Motor neuron (in vitro differentiated cells): Measurements from ENCODE around the gene CTIF. TPM values are rescaled to one million over a fixed set of nuclear protein-coding genes. Genes with fewer than 3 reads are reported as not detected.
"Not testable (repeated sequence)": the region's sequence is repeated elsewhere in the genome, so short reads cannot be mapped to it uniquely, and the experiment has no call there.

Experiments used
- ATAC-seq, 8 experiments: fragments of 200-7000 bp; cut with Tn5 transposase; replicated peaks in 6 of 8; 2 replicates each; pipeline ENCODE4 v1.8.0; 2021; ENCODE audit warnings: mild to moderate bottlenecking in 8 of 8, moderate library complexity in 8 of 8
- H3K27ac ChIP-seq, 2 donors: fragments of 250-450 bp; sonication (Bioruptor Pico); 2 replicates each; pipeline ENCODE4 v1.9.0; 2021; ENCODE audit warnings: antibody characterized with exemption in 2 of 2, mild to moderate bottlenecking in 2 of 2, moderate library complexity in 1 of 2
- H3K4me1 ChIP-seq, 2 donors: fragments of 250-450 bp; sonication (Bioruptor Pico); replicated peaks in 1 of 2; 2 replicates each; pipeline ENCODE4 v1.6.1; 2021; ENCODE audit warnings: antibody characterized with exemption in 2 of 2, mild to moderate bottlenecking in 2 of 2, moderate library complexity in 1 of 2
- H3K4me3 ChIP-seq, 5 donors: fragments of 250-450 bp; sonication (Bioruptor Pico); 2 replicates each; pipeline ENCODE4 v1.9.0; 2021; ENCODE audit warnings: antibody characterized with exemption in 5 of 5, mild to moderate bottlenecking in 5 of 5, moderate library complexity in 4 of 5
- WGBS, 10 experiments: fragments of 450-650 bp; shearing (Covaris generic); methylation state at CpG; one replicate each; pipeline ENCODE4 v1.0.0; 2022; 5-methylcytosine and 5-hydroxymethylcytosine counted together
- in situ Hi-C, 9 experiments: fragments of 400-800 bp; cut with MboI; loops; one replicate each; pipeline ENCODE4 v1.15.0; 2021; ENCODE audit warnings: low sequenced_read_pairs in 9 of 9, low pct_unique_long_range_greater_than_20kb in 2 of 9; ENCODE audit not compliant: unreplicated experiment in 9 of 9
- total RNA-seq, 8 experiments: library from RNA; unstranded; fragments of 300-600 nt; gene quantifications; 2 replicates each; pipeline versions ENCODE4 v1.2.3 to v1.2.4, GENCODE V29; 2022

The CTIF gene
- total RNA-seq, 8 experiments from 2014 or later: 17.8 to 85.9 (median 59.8) TPM

- ATAC-seq: peak in 3 of 8 experiments; percentile 68 to 90 (median 89)
- H3K27ac ChIP-seq: no peak overlapping the region
- in situ Hi-C loops: no loop called here
- no peak overlapping the region for H3K4me3 ChIP-seq
- peaks cover 16 to 18% of the 10 kb centered on the region in 2 donors for H3K4me1 ChIP-seq
- WGBS, 10 experiments: 0 to 100% (median 76%) methylated on average over 2 to 4 of the region's 10 CpGs; no CpG with 5 or more reads in 5 of the 10 experiments
Observed at GRCh38 chr18:48715711-48716361, 177.0 kb downstream of the CTIF start.

- H3K4me1 ChIP-seq: peaks cover 15 to 22% of the 10 kb centered on the region in 2 donors
- ATAC-seq, H3K27ac ChIP-seq, H3K4me3 ChIP-seq, in situ Hi-C loops: not testable (repeated sequence)
- 88 to 100% (median 90%) methylated on average over 2 to 8 of the region's 9 CpGs; no CpG with 5 or more reads in 4 of the 10 experiments for WGBS, 10 experiments
Observed at GRCh38 chr18:48717227-48717626, 178.4 kb downstream of the CTIF start.

DNA sequence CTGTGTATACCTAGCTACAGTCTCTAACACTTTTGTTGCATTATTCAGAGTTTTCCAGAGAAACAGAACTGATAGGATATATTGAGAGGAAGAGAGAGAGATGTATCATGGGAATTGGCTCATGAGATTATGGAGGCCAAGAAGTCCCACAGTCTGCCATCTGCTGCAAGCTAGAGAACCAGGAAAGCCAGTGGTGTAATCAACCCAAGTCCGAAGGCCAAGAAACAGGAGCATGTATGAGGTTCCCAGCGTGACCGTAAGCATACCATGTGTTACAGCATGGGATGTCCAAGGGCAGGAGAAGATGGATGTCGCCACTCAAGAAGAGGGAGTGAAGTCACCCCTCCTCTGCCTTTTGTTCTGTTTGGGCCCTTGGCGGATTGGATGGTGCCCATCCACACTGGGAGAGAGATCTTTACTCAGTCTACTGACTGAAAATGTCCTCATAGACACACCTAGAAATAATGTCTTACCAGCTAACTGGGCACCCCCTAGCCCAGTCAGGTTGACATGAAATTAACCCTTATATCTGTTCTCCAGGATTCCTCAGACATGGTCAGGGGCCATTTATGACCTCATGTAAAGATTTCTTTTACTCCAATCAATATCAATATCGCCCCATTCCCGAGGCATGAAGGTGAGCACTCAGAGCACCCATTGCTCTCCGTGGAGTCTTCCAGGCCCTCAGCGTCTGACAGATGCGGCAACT, 179.6 kb downstream of the CTIF start:
- no peak for ATAC-seq
- Histone ChIP-seq H3K4me3 (no peak overlapping the region), H3K27ac (no peak overlapping the region), H3K4me1 (peaks cover 15 to 22% of the 10 kb centered on the region in 2 donors)
- in situ Hi-C loops: no loop called here
- WGBS, 10 experiments: 85 to 100% (median 95%) methylated on average over 1 to 10 of the region's 10 CpGs; no CpG with 5 or more reads in 2 of the 10 experiments

GRCh38 chr18:48719388-48719787, 180.6 kb downstream of the CTIF start:
- no peak overlapping the region for H3K27ac ChIP-seq
- H3K4me1 ChIP-seq: peaks cover 15 to 25% of the 10 kb centered on the region in 2 donors
- no peak for ATAC-seq
- in situ Hi-C loops: no loop called here
- WGBS, 10 experiments: 86 to 100% (median 100%) methylated on average over 1 to 4 of the region's 4 CpGs; no CpG with 5 or more reads in 3 of the 10 experiments
- no peak overlapping the region for H3K4me3 ChIP-seq

GRCh38 chr18:48719974-48720654, 181.3 kb downstream of the CTIF start:
- in situ Hi-C loops: no loop called here
- 53 to 95% (median 84%) methylated on average over 1 to 8 of the region's 12 CpGs; no CpG with 5 or more reads in 1 of the 10 experiments for WGBS, 10 experiments
- no peak overlapping the region for H3K4me3 ChIP-seq
- H3K4me1 ChIP-seq: peaks cover 15 to 27% of the 10 kb centered on the region in 2 donors
- no peak overlapping the region for H3K27ac ChIP-seq
- peak in 3 of 8 experiments; percentile 45 to 60 (median 47) for ATAC-seq

- no peak overlapping the region for H3K4me3 ChIP-seq
- ATAC-seq: peak in 1 of 8 experiments; percentile 11
- H3K27ac ChIP-seq: no peak overlapping the region
- in situ Hi-C loops: no loop called here
- H3K4me1 ChIP-seq: peaks cover 15 to 27% of the 10 kb centered on the region in 2 donors
- 100% methylated on average over 1 of the region's 6 CpGs; no CpG with 5 or more reads in 8 of the 10 experiments for WGBS, 10 experiments
Observed at GRCh38 chr18:48720655-48721025, 181.8 kb downstream of the CTIF start.

GRCh38 chr18:48721312-48721711, 182.5 kb downstream of the CTIF start:
- H3K4me1 ChIP-seq: peaks cover 15 to 27% of the 10 kb centered on the region in 2 donors
- 64 to 95% (median 89%) methylated on average over 3 to 4 of the region's 8 CpGs; no CpG with 5 or more reads in 7 of the 10 experiments for WGBS, 10 experiments
- in situ Hi-C loops: no loop called here
- H3K27ac ChIP-seq: no peak overlapping the region
- peak in 3 of 8 experiments; percentile 50 to 90 (median 54) for ATAC-seq
- H3K4me3 ChIP-seq: no peak overlapping the region

GRCh38 chr18:48723016-48723415, 184.2 kb downstream of the CTIF start:
- 80 to 100% (median 100%) methylated on average over 1 to 2 of the region's 5 CpGs; no CpG with 5 or more reads in 7 of the 10 experiments for WGBS, 10 experiments
- Histone ChIP-seq H3K4me3 (no peak overlapping the region), H3K27ac (no peak overlapping the region), H3K4me1 (peaks cover 15 to 27% of the 10 kb centered on the region in 2 donors)
- in situ Hi-C loops: no loop called here
- no peak for ATAC-seq

DNA sequence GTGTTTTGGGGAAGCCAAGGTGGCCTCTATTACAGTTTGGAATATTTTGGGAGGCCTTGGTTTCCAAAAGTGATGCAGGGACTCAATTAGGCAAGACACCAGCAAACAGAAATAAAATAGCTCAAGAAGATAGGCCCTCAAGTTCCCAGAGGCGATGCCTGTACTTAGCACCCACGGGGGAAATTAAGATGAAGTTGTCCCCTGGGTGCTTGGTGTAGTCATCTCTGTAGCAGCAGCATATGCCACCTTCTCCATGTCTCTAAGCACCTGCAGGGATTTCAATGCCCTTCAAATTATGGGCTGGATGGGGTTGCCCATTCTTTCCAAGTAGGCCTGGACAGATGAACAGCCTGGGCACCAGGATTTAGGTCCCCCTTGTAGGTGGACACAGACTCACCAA, 185.0 kb downstream of the CTIF start:
- in situ Hi-C loops: no loop called here
- H3K4me1 ChIP-seq: peaks cover 15 to 27% of the 10 kb centered on the region in 2 donors
- 79 to 100% (median 100%) methylated on average over 1 to 2 of the region's 2 CpGs; no CpG with 5 or more reads in 2 of the 10 experiments for WGBS, 10 experiments
- no peak overlapping the region for H3K4me3 ChIP-seq
- no peak for ATAC-seq
- H3K27ac ChIP-seq: no peak overlapping the region

DNA sequence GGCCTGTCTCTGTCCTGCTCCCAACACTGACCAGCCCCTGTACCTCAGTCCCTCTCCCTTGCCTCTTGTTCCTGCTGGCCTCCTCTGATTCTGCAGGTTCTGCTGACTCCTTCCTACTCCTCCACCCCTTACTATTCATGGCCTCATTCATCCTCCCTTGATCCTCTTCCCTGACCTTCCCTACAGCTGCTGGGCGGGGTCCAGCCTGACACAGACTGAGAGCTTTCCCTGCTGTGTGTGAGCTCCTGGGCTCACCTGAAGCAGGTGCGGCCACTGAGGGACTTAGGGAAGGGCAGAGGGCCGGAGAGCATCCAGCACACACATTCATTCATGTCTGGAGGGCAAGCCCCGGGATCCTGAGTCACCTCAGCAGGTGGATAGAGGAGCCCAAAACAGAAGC, 185.6 kb downstream of the CTIF start:
- WGBS, 10 experiments: 20 to 100% (median 92%) methylated on average over 1 to 3 of the region's 4 CpGs; no CpG with 5 or more reads in 3 of the 10 experiments
- H3K4me1 ChIP-seq: peaks cover 12 to 22% of the 10 kb centered on the region in 2 donors
- H3K4me3 ChIP-seq: no peak overlapping the region
- peak in 2 of 8 experiments; percentile 35 to 73 for ATAC-seq
- H3K27ac ChIP-seq: no peak overlapping the region
- in situ Hi-C loops: no loop called here

- H3K4me3 ChIP-seq: no peak overlapping the region
- peaks cover 8 to 18% of the 10 kb centered on the region in 2 donors for H3K4me1 ChIP-seq
- peak in 1 of 8 experiments; percentile 9 for ATAC-seq
- 0 to 93% (median 77%) methylated on average over 1 to 3 of the region's 5 CpGs; no CpG with 5 or more reads in 5 of the 10 experiments for WGBS, 10 experiments
- no peak overlapping the region for H3K27ac ChIP-seq
- in situ Hi-C loops: no loop called here
Observed at GRCh38 chr18:48724939-48725338, 186.1 kb downstream of the CTIF start.

GRCh38 chr18:48725562-48725961, 186.7 kb downstream of the CTIF start:
- ATAC-seq: no peak
- no peak overlapping the region for H3K4me3 ChIP-seq
- H3K27ac ChIP-seq: no peak overlapping the region
- 40 to 100% (median 95%) methylated on average over 1 to 2 of the region's 3 CpGs; no CpG with 5 or more reads in 6 of the 10 experiments for WGBS, 10 experiments
- H3K4me1 ChIP-seq: peaks cover 6 to 12% of the 10 kb centered on the region in 2 donors
- in situ Hi-C loops: no loop called here

GRCh38 chr18:48727681-48728080, 188.8 kb downstream of the CTIF start:
- H3K4me1 ChIP-seq: peaks cover 0 to 7% of the 10 kb centered on the region in 2 donors
- no peak overlapping the region for H3K4me3 ChIP-seq
- no peak overlapping the region for H3K27ac ChIP-seq
- peak in 3 of 8 experiments; percentile 9 to 55 (median 47) for ATAC-seq
- in situ Hi-C loops: no loop called here
- 11 to 100% (median 88%) methylated on average over 1 to 2 of the region's 2 CpGs; no CpG with 5 or more reads in 3 of the 10 experiments for WGBS, 10 experiments
